GM12801 (cell line): ENCODE results near the gene LUZP2.

ENCODE experiments used
- TF ChIP-seq, protein P1 (sequence below): IDR thresholded peaks from one replicate; pipeline ENCODE4 v1.5.1; 2011; ENCODE audit warnings: control low read depth; ENCODE audit not compliant: insufficient read length; ENCODE audit errors: extremely low read depth

The LUZP2 gene

DNA sequence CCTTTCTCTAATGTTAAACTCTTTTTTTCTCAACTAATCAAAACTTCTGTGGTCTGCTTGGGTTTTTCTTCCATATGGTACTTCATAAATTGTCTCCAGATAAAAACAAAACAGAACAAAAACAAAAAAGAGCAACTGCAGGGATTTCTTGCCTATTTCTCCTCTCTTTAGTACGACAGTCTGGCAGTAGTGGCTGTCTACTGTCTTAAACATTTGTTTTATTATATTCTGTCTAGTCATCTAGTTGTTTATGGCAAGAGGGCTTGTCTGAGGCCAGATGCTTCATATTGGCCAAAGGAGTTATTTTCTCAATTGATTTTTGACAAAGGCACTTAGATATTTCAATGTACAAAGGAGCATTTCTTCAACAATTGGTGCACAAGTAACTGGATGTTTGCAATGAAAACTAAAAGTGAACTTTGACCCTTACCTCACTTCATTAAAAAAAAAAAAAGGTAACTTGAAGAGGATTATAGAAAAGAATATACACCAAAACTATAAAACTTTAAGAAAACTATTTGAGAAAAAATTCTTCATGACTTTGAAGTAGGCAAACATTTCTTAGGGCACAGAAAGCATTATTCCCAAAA, 404.2 kb downstream of the LUZP2 start:
- TF ChIP-seq, protein P1, sequence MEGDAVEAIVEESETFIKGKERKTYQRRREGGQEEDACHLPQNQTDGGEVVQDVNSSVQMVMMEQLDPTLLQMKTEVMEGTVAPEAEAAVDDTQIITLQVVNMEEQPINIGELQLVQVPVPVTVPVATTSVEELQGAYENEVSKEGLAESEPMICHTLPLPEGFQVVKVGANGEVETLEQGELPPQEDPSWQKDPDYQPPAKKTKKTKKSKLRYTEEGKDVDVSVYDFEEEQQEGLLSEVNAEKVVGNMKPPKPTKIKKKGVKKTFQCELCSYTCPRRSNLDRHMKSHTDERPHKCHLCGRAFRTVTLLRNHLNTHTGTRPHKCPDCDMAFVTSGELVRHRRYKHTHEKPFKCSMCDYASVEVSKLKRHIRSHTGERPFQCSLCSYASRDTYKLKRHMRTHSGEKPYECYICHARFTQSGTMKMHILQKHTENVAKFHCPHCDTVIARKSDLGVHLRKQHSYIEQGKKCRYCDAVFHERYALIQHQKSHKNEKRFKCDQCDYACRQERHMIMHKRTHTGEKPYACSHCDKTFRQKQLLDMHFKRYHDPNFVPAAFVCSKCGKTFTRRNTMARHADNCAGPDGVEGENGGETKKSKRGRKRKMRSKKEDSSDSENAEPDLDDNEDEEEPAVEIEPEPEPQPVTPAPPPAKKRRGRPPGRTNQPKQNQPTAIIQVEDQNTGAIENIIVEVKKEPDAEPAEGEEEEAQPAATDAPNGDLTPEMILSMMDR = no peak

DNA sequence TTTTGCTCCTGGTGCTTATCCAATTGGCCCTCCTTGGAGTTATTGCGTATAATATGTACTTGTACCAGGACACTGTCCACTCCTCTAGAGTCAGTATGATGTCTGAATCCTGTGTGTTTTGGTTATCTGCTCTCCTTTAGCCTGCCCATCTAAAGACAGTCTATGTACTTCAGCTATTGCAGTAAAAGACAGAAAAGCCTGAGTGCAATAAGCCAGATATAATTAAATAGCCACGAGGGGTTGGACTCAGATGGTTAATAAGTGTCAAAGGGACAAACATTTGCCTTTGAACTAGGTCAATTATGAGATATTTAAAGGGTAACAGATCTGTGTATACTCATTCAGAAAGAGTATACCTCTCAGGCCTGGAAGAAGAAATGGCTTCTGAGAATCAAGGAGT, 406.7 kb downstream of the LUZP2 start:
- TF ChIP-seq, protein P1 = no peak

DNA sequence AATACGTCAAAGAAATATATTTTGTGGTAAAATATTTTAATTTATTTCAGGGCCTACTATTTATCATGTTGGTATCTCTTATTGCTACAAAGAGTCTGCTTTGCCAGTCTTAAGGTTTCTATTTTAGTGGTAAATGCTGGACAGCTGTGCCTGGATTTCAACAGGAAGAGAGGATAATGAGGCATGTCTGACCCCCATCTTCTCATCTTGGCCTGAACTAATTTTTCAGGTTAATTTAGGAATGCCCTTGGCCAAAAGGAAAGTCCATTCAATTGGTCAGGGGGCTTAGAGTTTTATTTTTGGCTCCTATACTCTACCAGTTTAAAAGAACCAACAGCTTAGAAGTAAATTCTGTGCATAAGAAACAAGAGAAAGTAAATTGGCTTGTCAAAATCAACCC, 428.2 kb downstream of the LUZP2 start:
- TF ChIP-seq, protein P1 = no peak

DNA sequence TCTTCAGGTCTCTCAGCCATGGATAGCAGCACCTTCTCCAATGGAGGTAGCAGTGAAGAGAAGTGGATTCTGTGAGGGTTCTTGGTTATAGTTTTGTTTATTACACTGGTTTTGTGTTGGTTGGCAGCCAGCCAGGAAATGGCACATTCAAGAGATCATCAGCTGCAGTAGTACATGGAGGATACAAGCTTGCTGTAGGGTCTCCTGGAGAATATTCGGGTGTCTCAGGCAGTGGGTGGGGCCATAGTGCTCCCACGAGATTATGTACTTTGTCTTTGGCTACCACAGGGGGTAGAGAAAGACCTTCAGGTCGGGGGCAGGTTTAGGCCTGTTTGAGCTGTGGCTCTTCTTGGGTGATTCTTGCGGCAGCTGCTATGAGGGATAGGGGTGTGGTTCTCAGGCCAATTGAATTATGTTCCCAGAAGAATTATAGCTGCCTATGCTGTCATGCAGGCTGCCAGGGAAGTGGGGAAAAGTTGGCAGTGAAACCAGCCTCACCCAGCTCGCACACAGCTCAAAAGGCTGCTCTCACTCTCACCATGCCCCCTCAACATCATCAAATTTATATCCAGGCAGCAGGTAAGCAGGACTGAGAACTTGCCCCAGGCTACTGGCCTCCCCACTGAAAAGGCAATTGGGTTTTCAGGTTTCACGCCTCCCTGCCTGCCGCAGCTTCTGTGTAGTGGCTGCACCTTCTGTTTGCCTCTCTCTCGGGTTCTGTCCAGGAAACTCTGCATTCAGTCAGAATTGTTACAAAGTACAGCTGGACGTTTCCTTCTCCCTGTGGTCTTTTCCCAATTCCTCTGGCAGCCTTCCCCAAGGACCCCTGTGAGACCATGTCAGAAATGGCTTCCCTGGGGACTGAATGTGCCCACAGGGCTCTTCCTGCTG, 435.5 kb downstream of the LUZP2 start:
- TF ChIP-seq, protein P1 = no peak

DNA sequence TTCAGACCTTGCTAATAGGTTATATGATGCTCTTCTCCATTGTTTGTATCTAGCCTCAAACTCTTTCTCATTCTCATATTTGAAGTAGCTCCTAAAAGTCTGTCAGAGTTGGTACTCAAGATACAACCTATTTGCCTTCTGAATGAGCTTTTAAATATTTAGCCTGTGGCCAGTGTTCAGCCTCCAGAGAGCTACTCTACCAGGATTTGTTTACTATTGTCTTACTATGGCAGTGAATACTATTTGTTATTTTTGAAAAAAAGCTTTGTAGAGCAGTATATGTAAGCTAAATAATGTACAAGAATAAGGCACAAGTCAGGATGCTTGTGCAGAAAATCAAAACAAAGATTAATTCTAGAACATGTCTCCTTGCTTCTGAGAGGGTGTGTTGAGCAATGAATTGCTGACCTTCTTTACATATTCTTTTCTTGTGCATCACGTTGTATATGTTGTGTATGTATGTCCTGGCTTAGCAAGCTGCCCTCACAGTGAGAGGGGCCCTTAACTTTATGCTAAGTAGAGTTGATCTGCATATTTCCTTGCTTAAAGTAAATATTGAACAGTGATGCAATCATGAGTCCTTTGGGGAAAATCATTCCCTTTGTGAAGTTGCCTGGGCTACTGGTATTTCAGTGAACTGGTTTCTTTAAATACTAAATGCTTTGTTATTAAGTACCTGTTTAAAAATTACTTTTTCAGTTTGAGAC, 438.0 kb downstream of the LUZP2 start:
- TF ChIP-seq, protein P1 = no peak

DNA sequence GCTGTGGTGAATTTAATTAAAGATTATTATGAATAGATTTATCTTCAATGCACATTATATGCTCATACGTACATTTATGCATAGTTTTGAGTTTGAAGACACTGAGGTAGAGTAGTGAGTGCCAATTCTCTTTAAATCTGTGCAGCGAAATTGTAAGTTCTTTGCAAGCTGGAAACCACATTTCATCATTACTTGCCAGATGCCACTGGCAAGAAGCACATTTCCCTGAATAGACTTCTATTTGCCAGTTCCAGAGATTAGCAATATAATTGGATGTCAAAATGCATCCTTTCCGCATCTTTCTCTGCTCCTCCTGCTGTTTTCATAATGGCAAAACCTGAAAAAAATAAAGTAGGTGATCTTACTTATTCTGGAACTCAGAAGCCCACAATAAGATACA, 448.0 kb downstream of the LUZP2 start:
- TF ChIP-seq, protein P1 = no peak

DNA sequence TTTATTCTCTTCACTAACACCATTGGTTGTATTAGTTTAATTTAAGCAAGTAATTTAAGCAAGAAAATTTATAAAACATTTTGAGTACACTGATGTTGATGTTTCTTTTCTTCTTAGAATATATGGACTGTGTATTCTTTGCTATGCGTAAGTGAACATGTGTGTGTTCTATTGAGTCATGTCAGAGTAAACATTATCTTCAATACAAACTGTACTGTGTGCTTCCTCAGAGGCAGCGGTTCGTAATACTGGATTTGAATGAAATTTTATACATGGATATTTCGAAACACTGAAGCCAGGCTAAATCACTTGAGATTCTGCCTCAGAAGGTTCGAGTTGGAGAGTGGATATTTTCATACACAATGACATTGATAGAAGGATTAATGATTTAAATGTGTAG, 452.6 kb downstream of the LUZP2 start:
- TF ChIP-seq, protein P1 = no peak
